SU-DHL-6 (cell line): ENCODE results near the gene ADIPOQ.
"Not testable (repeated sequence)": the region's sequence is repeated elsewhere in the genome, so short reads cannot be mapped to it uniquely, and the experiment has no call there.

Experiments used
- H2AFZ ChIP-seq: fragments of 200-600 bp; sonication (generic); 2 replicates; pipeline ENCODE4 v1.6.1; 2014; ENCODE audit warnings: low read depth, mild to moderate bottlenecking, moderate library complexity, mixed read lengths, antibody characterized with exemption, low read length; ENCODE audit not compliant: severe bottlenecking
- H3F3A ChIP-seq: fragments of 200-600 bp; shearing (Covaris generic); 2 replicates; pipeline ENCODE4 v1.6.0; 2016; ENCODE audit warnings: antibody characterized with exemption, mild to moderate bottlenecking; ENCODE audit not compliant: insufficient read depth
- H3K27ac ChIP-seq: fragments of 200-600 bp; sonication (generic); 2 replicates; pipeline ENCODE4 v1.5.1; 2016; ENCODE audit warnings: low read depth, mild to moderate bottlenecking, low read length, moderate library complexity, mixed read lengths
- H3K27me3 ChIP-seq: fragments of 200-600 bp; sonication (generic), shearing (Covaris generic); 2 replicates; pipeline ENCODE4 v1.6.0; 2014; ENCODE audit warnings: mild to moderate bottlenecking, low read length
- H3K36me3 ChIP-seq: fragments of 200-600 bp; sonication (generic); 2 replicates; pipeline ENCODE4 v1.6.1; 2014; ENCODE audit warnings: mild to moderate bottlenecking, low read length, mixed read lengths
- H3K4me2 ChIP-seq: fragments of 300-600, 200-600 bp; shearing (Covaris generic), sonication (generic); 2 replicates; pipeline ENCODE4 v1.6.0; 2014; ENCODE audit warnings: low read length, low read depth, mild to moderate bottlenecking; ENCODE audit not compliant: poor library complexity, severe bottlenecking
- H3K4me3 ChIP-seq: fragments of 200-600 bp; sonication (generic); 2 replicates; pipeline ENCODE4 v1.5.1; 2014; ENCODE audit warnings: antibody characterized with exemption, low read length, mild to moderate bottlenecking, mixed read lengths; ENCODE audit not compliant: insufficient read depth, poor library complexity, severe bottlenecking
- H3K79me2 ChIP-seq: fragments of 200-600 bp; sonication (generic); 2 replicates; pipeline ENCODE4 v1.6.1; 2014; ENCODE audit warnings: mild to moderate bottlenecking, low read length, moderate library complexity; ENCODE audit not compliant: insufficient read depth
- H3K9ac ChIP-seq: fragments of 200-600 bp; sonication (generic); 2 replicates; pipeline ENCODE4 v1.7.0; 2014; ENCODE audit warnings: mild to moderate bottlenecking, low read length
- H3K9me2 ChIP-seq: fragments of 200-600 bp; sonication (generic); replicated peaks from 2 replicates; pipeline ENCODE4 v1.6.1; 2014; ENCODE audit warnings: low read length; ENCODE audit not compliant: insufficient read depth
- H3K9me3 ChIP-seq: fragments of 200-600 bp; sonication (generic); 2 replicates; pipeline ENCODE4 v1.6.1; 2014; ENCODE audit warnings: low read length, mixed read lengths; ENCODE audit not compliant: insufficient read depth
- H4K20me1 ChIP-seq: fragments of 200-600 bp; sonication (generic); 2 replicates; pipeline ENCODE4 v1.6.1; 2014; ENCODE audit warnings: low read depth, mild to moderate bottlenecking, antibody characterized with exemption, low read length, moderate library complexity, mixed read lengths
- CTCF ChIP-seq: fragments of 200-600 bp; sonication (generic); IDR thresholded peaks from one replicate; pipeline ENCODE4 v1.5.1; 2017; ENCODE audit warnings: antibody characterized with exemption, mild to moderate bottlenecking, low read length, moderate library complexity; ENCODE audit not compliant: insufficient read depth, poor library complexity, severe bottlenecking
- EZH2phosphoT487 ChIP-seq: fragments of 200-600 bp; sonication (generic), shearing (Covaris generic); conservative IDR thresholded peaks from 2 replicates; pipeline ENCODE4 v1.6.1; 2018; ENCODE audit warnings: mild to moderate bottlenecking, antibody characterized with exemption, low read length, moderate library complexity, mixed read lengths

The ADIPOQ gene

DNA sequence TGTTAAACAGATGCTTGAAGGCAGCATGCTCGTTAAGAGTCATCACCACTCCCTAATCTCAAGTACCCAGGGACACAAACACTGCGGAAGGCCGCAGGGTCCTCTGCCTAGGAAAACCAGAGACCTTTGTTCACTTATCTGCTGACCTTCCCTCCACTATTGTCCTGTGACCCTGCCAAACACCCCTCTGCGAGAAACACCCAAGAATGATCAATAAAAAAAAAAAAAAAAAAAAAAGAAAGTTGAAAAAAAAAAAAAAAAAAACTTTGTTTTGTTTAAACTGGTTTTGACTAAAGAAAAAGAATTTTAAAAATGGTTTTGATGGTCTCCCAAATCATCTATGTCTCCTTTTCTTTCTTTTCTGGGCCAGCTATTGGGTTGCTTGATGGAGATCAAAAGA is 32.3 kb downstream of the ADIPOQ start:
- H3K9ac ChIP-seq, H3K4me3 ChIP-seq, H3K79me2 ChIP-seq, H3K27ac ChIP-seq, H3K4me2 ChIP-seq, H3F3A ChIP-seq, H2AFZ ChIP-seq, H3K9me2 ChIP-seq, H4K20me1 ChIP-seq, H3K9me3 ChIP-seq, H3K36me3 ChIP-seq, H3K27me3 ChIP-seq: not testable (repeated sequence)

GRCh38 chr3:186875708-186876107 is 33.2 kb downstream of the ADIPOQ start:
- no peak overlapping the region for H3K4me3 ChIP-seq
- H3K36me3 ChIP-seq, result no peaks in the 10 kb centered on the region
- no peak overlapping the region for H2AFZ ChIP-seq
- H3K9ac ChIP-seq, result no peak overlapping the region
- H3K4me2 ChIP-seq, result no peak overlapping the region
- TF ChIP-seq EZH2phosphoT487, result no peak
- no peak for TF ChIP-seq CTCF
- H3F3A ChIP-seq, result no peaks in the 10 kb centered on the region
- no peaks in the 10 kb centered on the region for H4K20me1 ChIP-seq
- H3K9me3 ChIP-seq, result 0 out of 2 replicates have a peak, but pooled peaks cover 6% of the 10 kb centered on the region
- no peaks in the 10 kb centered on the region for H3K27me3 ChIP-seq
- H3K79me2 ChIP-seq, result no peaks in the 10 kb centered on the region
- H3K27ac ChIP-seq, result no peak overlapping the region
- no peaks in the 10 kb centered on the region for H3K9me2 ChIP-seq

GRCh38 chr3:186879781-186880180 is 37.3 kb downstream of the ADIPOQ start:
- Histone ChIP-seq H4K20me1 (no peaks in the 10 kb centered on the region), H3K36me3 (no peaks in the 10 kb centered on the region), H2AFZ (no peak overlapping the region), H3K4me3 (no peak overlapping the region), H3K27me3 (no peaks in the 10 kb centered on the region), H3K27ac (no peak overlapping the region), H3K4me2 (no peak overlapping the region), H3F3A (no peaks in the 10 kb centered on the region), H3K9me3 (0 out of 2 replicates have a peak, but pooled peaks cover 6% of the 10 kb centered on the region), H3K9me2 (no peaks in the 10 kb centered on the region), H3K79me2 (no peaks in the 10 kb centered on the region), H3K9ac (no peak overlapping the region)
- TF ChIP-seq CTCF, result no peak
- TF ChIP-seq EZH2phosphoT487, result no peak

GRCh38 chr3:186880406-186880805 is 37.9 kb downstream of the ADIPOQ start:
- Histone ChIP-seq H2AFZ (no peak overlapping the region), H3K4me3 (no peak overlapping the region), H3K9me3 (0 out of 2 replicates have a peak, but pooled peaks cover 6% of the 10 kb centered on the region), H3K9ac (no peak overlapping the region), H3F3A (no peaks in the 10 kb centered on the region), H3K27ac (no peak overlapping the region), H3K9me2 (no peaks in the 10 kb centered on the region), H3K36me3 (no peaks in the 10 kb centered on the region), H3K4me2 (no peak overlapping the region), H3K79me2 (no peaks in the 10 kb centered on the region), H4K20me1 (no peaks in the 10 kb centered on the region), H3K27me3 (no peaks in the 10 kb centered on the region)
- no peak for TF ChIP-seq CTCF
- TF ChIP-seq EZH2phosphoT487, result no peak
